GM21529 (cell line): ENCODE data around the gene ULK2.

Experiments
- ATAC-seq: cut with Tn5 transposase; IDR thresholded peaks from one replicate; pipeline ENCODE4 v1.9.1; 2021; ENCODE audit not compliant: unreplicated experiment

The ULK2 gene

GRCh38 chr17:19728084-19728495 lies 139.6 kb downstream of the ULK2 start:
- no peak for ATAC-seq

- no peak for ATAC-seq
Observed at GRCh38 chr17:19727501-19728078, 140.1 kb downstream of the ULK2 start.

GRCh38 chr17:19726631-19727376 lies 140.9 kb downstream of the ULK2 start:
- no peak for ATAC-seq

GRCh38 chr17:19725486-19725885 lies 142.2 kb downstream of the ULK2 start:
- no peak for ATAC-seq

- ATAC-seq = no peak
Observed at GRCh38 chr17:19724501-19725420, 143.0 kb downstream of the ULK2 start.

- ATAC-seq = no peak
Observed at GRCh38 chr17:19723964-19724363, 143.8 kb downstream of the ULK2 start.
